Cerebellar cortex (tissue), 1 donor: ENCODE data around the gene NXNL2.

Experiments
- DNase-seq: peaks from one replicate; pipeline ENCODE4 v3.0.0-alpha.2; 2015; ENCODE audit warnings: low spot score

The NXNL2 gene

GRCh38 chr9:88578121-88579049 is 43.4 kb downstream of the NXNL2 start:
- peak; percentile 65 for DNase-seq

DNA sequence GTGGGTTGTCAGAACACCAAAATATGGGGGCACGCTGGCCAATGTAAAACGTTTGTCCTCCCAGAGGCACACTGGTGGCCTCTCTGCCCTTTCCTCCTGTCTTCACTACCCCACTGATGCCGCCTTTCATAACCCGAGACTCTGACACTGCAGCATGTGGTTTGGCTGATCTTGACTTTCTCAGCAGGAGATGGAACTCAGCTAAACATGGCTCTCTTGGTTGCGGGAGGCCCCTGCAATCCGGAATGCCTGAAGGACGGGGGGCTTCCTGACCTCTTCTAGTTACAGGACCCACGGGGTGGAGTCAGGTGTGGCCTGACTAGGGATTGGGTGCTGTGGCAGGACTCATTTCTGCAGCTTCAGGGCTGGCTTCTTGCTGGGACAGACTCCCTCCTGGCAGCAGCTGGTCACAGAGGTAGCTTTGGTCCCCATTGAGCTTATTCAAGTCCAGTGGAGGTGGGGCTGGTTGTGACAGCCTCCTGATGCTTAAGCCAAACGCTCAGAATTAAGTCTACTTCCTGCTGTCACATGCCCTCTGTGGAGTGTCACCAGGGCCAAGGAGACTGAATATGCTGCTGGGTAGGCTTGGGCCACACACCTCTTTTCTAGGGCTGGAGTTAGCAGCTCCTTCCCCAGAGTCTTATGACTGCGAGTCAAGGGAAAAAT is 44.2 kb downstream of the NXNL2 start:
- no peak for DNase-seq

DNA sequence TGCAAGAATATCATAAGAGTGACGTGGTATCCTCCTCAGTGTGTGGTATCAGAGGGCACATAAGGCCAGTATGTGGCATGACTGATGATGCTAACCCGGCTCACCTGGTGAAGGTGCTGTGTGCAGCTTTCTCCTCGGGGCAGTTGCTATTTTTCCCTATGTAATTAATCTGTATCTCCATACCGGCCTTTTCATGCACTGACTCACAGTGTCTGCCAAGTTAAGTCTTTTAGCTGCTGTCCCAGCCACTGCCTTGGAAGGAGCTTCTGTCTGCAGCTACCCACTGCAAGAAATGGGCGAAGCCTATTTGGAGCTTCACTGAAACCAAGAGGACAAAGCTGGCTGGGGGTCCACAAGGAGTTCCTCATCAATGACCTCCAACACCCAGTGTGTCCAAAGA is 46.0 kb downstream of the NXNL2 start:
- DNase-seq, result no peak

GRCh38 chr9:88583901-88584596 is 49.1 kb downstream of the NXNL2 start:
- no peak for DNase-seq

DNA sequence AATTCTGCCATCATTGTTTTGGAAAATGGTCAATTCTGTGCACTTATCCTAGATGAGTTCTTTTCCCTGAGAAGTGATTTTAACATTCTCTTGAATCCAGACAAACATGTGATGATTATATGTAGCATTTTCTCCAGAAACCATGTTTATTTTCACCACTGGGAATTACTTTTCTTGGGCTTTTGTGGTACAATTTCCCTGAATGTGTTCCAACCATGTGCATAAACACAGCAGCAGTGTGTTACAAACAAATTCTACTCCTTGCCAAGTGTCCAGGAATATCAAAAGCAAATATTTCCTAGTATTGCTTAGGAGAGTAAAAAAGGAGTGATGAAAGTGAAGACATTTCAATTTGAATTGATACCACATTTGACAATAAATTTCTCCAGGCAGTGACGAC is 50.4 kb downstream of the NXNL2 start:
- DNase-seq, result no peak

GRCh38 chr9:88586452-88586851 is 51.5 kb downstream of the NXNL2 start:
- no peak for DNase-seq

- DNase-seq, result no peak
Measured at GRCh38 chr9:88587182-88587581, 52.2 kb downstream of the NXNL2 start.

- DNase-seq, result no peak
Measured at GRCh38 chr9:88587885-88588649, 53.1 kb downstream of the NXNL2 start.

DNA sequence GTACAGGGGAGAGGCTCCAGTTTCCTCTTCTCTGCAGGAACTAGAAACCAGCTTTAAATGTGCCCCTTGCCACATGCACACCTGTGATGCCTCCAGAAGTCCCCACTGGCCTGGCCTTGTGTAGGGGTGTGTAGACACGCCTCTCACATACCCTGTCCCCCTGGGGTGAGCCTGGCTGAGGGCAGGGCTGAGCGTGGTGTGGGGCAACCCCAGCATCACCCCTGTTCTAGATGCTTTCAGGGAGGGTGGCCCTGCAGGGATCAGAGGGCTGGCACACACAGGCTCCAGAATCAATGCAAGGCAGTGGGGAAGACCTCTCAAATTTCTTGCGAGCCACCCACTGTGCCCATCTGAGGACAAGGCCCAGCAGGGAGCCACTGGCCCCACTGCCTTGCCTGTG is 54.7 kb downstream of the NXNL2 start:
- no peak for DNase-seq

DNA sequence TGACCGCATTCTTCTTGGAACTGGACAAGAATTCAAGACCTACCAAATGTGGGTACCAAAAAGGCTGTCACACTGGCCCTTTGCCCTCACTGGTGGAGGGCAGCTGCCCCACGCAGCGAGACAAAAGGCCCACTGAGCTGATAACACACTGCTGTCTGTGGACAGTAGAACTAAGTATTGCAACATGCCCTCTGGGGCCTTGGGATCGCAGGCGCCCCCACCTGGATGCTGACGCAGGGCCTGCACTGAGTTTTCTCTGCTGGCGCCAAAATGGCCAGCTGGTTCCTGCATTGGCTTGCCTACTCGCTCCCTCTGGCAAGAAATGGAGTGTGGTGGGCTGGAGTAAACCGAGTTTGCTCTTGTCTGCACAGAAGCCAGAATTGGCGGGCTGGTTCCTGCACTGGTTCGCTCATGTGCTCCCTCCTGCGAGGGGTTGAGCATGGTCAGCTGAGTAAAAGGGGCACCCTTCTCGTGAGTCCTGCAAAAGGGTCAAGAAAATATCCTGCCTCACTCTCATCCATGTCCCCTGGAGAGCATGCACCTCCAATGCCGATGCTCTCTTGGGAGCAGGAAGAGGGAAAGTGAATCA is 55.7 kb downstream of the NXNL2 start:
- no peak for DNase-seq

- DNase-seq, result peak; percentile 19
Measured at GRCh38 chr9:88593537-88594185, 58.7 kb downstream of the NXNL2 start.
